Hepatocyte (in vitro differentiated cells): Measurements from ENCODE around the gene SREK1IP1.

Experiments used
- CTCF ChIP-seq: fragments of 200-600 bp; sonication (generic); IDR thresholded peaks from 2 replicates; pipeline ENCODE4 v1.5.1; 2016; ENCODE audit warnings: antibody characterized with exemption, mild to moderate bottlenecking; ENCODE audit not compliant: poor library complexity
- EZH2phosphoT487 ChIP-seq: fragments of 200-600 bp; sonication (generic); IDR thresholded peaks from one replicate; pipeline ENCODE4 v1.6.1; 2018; ENCODE audit warnings: antibody characterized with exemption, mild to moderate bottlenecking, low read depth, moderate library complexity; ENCODE audit not compliant: unreplicated experiment, severe bottlenecking

- TF ChIP-seq CTCF (no peak), EZH2phosphoT487 (no peak)
These were observed 3.2 kb upstream of the SREK1IP1 start for GRCh38 chr5:64771736-64772135.
